Measurements from ENCODE around the gene GNAT3. TPM values are rescaled to one million over a fixed set of nuclear protein-coding genes. Genes with fewer than 3 reads are reported as not detected.

Gene GNAT3
- total and polyA plus RNA-seq, 4 donors: not detected

DNA sequence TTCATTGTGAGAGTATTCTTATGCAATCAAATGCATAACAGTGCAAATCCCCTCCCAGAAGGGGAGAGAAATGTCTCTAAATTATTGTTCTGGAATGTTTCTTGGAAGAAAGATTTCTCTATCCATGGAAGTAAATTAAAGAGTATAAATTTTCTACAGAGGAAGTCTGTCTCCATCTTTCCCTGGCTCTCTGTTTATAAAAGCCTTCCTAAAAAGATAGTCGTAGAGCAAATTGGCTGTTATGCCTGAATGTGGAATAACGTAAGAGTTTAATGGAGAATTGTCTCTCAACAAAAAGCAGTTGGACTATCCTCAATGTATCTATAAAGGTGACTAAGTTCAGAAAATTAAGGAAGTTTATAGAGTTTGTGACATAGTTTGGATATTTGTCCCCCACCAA lies 76.3 kb downstream of the GNAT3 start (continued):
- TF ChIP-seq ZBTB33 (IDR thresholded peaks at IDR 0.05) (no peak), ATF3 (IDR thresholded peaks at IDR 0.05) (no peak), JUND (IDR thresholded peaks at IDR 0.05) (no peak)

DNA sequence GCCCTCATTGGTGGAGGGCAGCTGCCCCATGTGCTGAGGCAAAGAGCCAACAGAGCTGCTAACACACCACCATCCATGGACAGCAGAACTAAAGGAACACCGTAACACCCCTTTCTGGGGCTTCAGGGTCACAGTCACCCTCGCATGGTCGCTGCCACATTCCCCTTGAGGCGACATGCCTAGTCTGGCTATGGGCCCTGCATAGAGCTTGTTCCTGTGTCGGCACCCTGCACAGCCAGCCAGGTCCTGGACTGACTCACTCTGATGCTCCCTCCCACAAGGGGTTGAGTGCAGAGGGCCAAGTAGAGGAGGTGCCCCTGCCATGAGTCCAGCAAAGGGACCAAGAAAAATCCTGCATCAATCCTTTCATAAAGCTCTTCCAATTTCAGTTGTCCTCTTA lies 77.8 kb downstream of the GNAT3 start:
- TF ChIP-seq SP1 (IDR thresholded peaks at IDR 0.05) (no peak), JUND (IDR thresholded peaks at IDR 0.05) (no peak), GABPA (IDR thresholded peaks at IDR 0.05 in 1 of 2, conservative IDR thresholded peaks at IDR 0.05 in 1 of 2) (no peak), FOXA2 (IDR thresholded peaks at IDR 0.05) (no peak), TAF1 (conservative IDR thresholded peaks at IDR 0.05) (no peak), EGR1 (IDR thresholded peaks at IDR 0.05; ENCODE audit: low read depth in 2 of 2) (no peak), FOXA1 (IDR thresholded peaks at IDR 0.05) (no peak), ATF3 (IDR thresholded peaks at IDR 0.05) (no peak), MAX (IDR thresholded peaks at IDR 0.05) (no peak), NR2F2 (IDR thresholded peaks at IDR 0.05) (no peak), RAD21 (IDR thresholded peaks at IDR 0.05) (no peak), ZBTB33 (IDR thresholded peaks at IDR 0.05) (no peak), YY1 (IDR thresholded peaks at IDR 0.05) (no peak), HNF4A (conservative IDR thresholded peaks at IDR 0.05) (no peak), RXRA (IDR thresholded peaks at IDR 0.05) (no peak), HNF4G (IDR thresholded peaks at IDR 0.05) (no peak)
- TF ChIP-seq, protein P1, sequence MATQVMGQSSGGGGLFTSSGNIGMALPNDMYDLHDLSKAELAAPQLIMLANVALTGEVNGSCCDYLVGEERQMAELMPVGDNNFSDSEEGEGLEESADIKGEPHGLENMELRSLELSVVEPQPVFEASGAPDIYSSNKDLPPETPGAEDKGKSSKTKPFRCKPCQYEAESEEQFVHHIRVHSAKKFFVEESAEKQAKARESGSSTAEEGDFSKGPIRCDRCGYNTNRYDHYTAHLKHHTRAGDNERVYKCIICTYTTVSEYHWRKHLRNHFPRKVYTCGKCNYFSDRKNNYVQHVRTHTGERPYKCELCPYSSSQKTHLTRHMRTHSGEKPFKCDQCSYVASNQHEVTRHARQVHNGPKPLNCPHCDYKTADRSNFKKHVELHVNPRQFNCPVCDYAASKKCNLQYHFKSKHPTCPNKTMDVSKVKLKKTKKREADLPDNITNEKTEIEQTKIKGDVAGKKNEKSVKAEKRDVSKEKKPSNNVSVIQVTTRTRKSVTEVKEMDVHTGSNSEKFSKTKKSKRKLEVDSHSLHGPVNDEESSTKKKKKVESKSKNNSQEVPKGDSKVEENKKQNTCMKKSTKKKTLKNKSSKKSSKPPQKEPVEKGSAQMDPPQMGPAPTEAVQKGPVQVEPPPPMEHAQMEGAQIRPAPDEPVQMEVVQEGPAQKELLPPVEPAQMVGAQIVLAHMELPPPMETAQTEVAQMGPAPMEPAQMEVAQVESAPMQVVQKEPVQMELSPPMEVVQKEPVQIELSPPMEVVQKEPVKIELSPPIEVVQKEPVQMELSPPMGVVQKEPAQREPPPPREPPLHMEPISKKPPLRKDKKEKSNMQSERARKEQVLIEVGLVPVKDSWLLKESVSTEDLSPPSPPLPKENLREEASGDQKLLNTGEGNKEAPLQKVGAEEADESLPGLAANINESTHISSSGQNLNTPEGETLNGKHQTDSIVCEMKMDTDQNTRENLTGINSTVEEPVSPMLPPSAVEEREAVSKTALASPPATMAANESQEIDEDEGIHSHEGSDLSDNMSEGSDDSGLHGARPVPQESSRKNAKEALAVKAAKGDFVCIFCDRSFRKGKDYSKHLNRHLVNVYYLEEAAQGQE (IDR thresholded peaks at IDR 0.05): no peak
- TF ChIP-seq, protein P2, sequence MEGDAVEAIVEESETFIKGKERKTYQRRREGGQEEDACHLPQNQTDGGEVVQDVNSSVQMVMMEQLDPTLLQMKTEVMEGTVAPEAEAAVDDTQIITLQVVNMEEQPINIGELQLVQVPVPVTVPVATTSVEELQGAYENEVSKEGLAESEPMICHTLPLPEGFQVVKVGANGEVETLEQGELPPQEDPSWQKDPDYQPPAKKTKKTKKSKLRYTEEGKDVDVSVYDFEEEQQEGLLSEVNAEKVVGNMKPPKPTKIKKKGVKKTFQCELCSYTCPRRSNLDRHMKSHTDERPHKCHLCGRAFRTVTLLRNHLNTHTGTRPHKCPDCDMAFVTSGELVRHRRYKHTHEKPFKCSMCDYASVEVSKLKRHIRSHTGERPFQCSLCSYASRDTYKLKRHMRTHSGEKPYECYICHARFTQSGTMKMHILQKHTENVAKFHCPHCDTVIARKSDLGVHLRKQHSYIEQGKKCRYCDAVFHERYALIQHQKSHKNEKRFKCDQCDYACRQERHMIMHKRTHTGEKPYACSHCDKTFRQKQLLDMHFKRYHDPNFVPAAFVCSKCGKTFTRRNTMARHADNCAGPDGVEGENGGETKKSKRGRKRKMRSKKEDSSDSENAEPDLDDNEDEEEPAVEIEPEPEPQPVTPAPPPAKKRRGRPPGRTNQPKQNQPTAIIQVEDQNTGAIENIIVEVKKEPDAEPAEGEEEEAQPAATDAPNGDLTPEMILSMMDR (IDR thresholded peaks at IDR 0.05; ENCODE audit: low read depth, low read length, missing input control): no peak
- no peaks in the 10 kb centered on the region for H3K4me1 ChIP-seq (ENCODE audit: control insufficient read depth in 4 of 4, insufficient read depth in 4 of 4, low read length in 3 of 4)
- no peak overlapping the region for H3K4me3 ChIP-seq (ENCODE audit: low read depth in 1 of 3, low read length in 3 of 3)
- no peaks in the 10 kb centered on the region for H3K9me3 ChIP-seq (ENCODE audit: control insufficient read depth in 4 of 4, low read length in 3 of 4)
- H3K9ac ChIP-seq (ENCODE audit: low read depth in 1 of 2, low read length in 2 of 2): no peak overlapping the region
- 98% methylated on average over 5 of the region's 5 CpGs for WGBS
- H3K36me3 ChIP-seq (ENCODE audit: control insufficient read depth in 4 of 4, insufficient read depth in 3 of 4, low read depth in 1 of 4, low read length in 3 of 4): no peaks in the 10 kb centered on the region
- H3K27ac ChIP-seq (ENCODE audit: low read depth in 1 of 2, low read length in 2 of 2): no peak overlapping the region
- H3K27me3 ChIP-seq (ENCODE audit: control insufficient read depth in 4 of 4, insufficient read depth in 4 of 4, low read length in 3 of 4): no peaks in the 10 kb centered on the region
- no peak for DNase-seq (ENCODE audit: low spot score)

Measured in liver (tissue), 9 donors.